Activated naive CD4-positive, alpha-beta T cell treated with Interleukin-2 at 50 U/mL for 16 hours (primary cell): Measurements from ENCODE around the gene SLC39A6.
"Not testable (repeated sequence)": the region's sequence is repeated elsewhere in the genome, so short reads cannot be mapped to it uniquely, and the experiment has no call there.

ENCODE experiments used
- DNase-seq: peaks from one replicate; pipeline ENCODE4 v3.0.0-alpha.2; 2020

The SLC39A6 gene

GRCh38 chr18:36135264-36135663 lies 6.1 kb upstream of the SLC39A6 start:
- no peak for DNase-seq

- no peak for DNase-seq
These were observed 3.6 kb upstream of the SLC39A6 start for GRCh38 chr18:36132756-36133155.

GRCh38 chr18:36131692-36132483 lies 2.7 kb upstream of the SLC39A6 start:
- DNase-seq, result no peak

GRCh38 chr18:36130883-36131653 lies 1.9 kb upstream of the SLC39A6 start:
- no peak for DNase-seq

GRCh38 chr18:36130039-36130831 lies 1.1 kb upstream of the SLC39A6 start:
- DNase-seq, result no peak

- no peak for DNase-seq
These were observed 237 bp downstream of the SLC39A6 start for GRCh38 chr18:36128907-36129299.

- DNase-seq, result no peak
These were observed 640 bp downstream of the SLC39A6 start for GRCh38 chr18:36128530-36128870.

- DNase-seq, result no peak
These were observed 1.2 kb downstream of the SLC39A6 start for GRCh38 chr18:36127836-36128529.

- DNase-seq, result no peak
These were observed 2.5 kb downstream of the SLC39A6 start for GRCh38 chr18:36126668-36127067.

GRCh38 chr18:36124841-36125240 lies 4.3 kb downstream of the SLC39A6 start:
- no peak for DNase-seq

GRCh38 chr18:36120297-36120696 lies 8.8 kb downstream of the SLC39A6 start:
- no peak for DNase-seq

GRCh38 chr18:36116771-36117170 lies 12.4 kb downstream of the SLC39A6 start:
- not testable (repeated sequence) for DNase-seq

- no peak for DNase-seq
These were observed 14.4 kb downstream of the SLC39A6 start for GRCh38 chr18:36114738-36115137.

- DNase-seq, result no peak
These were observed 14.9 kb downstream of the SLC39A6 start for GRCh38 chr18:36114251-36114650.

GRCh38 chr18:36112302-36112701 lies 16.8 kb downstream of the SLC39A6 start:
- no peak for DNase-seq

- no peak for DNase-seq
These were observed 19.4 kb downstream of the SLC39A6 start for GRCh38 chr18:36109737-36110136.

- DNase-seq, result no peak
These were observed 20.5 kb downstream of the SLC39A6 start for GRCh38 chr18:36108601-36109000.

- no peak for DNase-seq
These were observed 20.9 kb downstream of the SLC39A6 start for GRCh38 chr18:36108196-36108595.

- no peak for DNase-seq
These were observed 21.7 kb downstream of the SLC39A6 start for GRCh38 chr18:36107477-36107876.

GRCh38 chr18:36104749-36105148 lies 24.4 kb downstream of the SLC39A6 start:
- no peak for DNase-seq

- DNase-seq, result no peak
These were observed 27.2 kb downstream of the SLC39A6 start for GRCh38 chr18:36101943-36102342.

GRCh38 chr18:36099311-36099710 lies 29.8 kb downstream of the SLC39A6 start:
- no peak for DNase-seq

- DNase-seq, result no peak
These were observed 32.2 kb downstream of the SLC39A6 start for GRCh38 chr18:36096955-36097354.
